ENCODE measurements around the gene POFUT2. TPM values are rescaled to one million over a fixed set of nuclear protein-coding genes. Genes with fewer than 3 reads are reported as not detected.

The POFUT2 gene
- polyA plus RNA-seq, 1 donor from 2014 or later = 25.4 TPM

- no peaks in the 10 kb centered on the region for H3K79me2 ChIP-seq (replicated peaks; ENCODE audit: insufficient read depth, low read length)
- TF ChIP-seq REST (IDR thresholded peaks at IDR 0.05; ENCODE audit: borderline replicate concordance) (no peak), SMC3 (conservative IDR thresholded peaks at IDR 0.05; ENCODE audit: poor library complexity) (no peak), MXI1 (conservative IDR thresholded peaks at IDR 0.05; ENCODE audit: poor library complexity, severe bottlenecking) (no peak), EP300 (conservative IDR thresholded peaks at IDR 0.05; ENCODE audit: poor library complexity, severe bottlenecking) (no peak), EZH2 (IDR thresholded peaks at IDR 0.05; ENCODE audit: borderline replicate concordance, insufficient read depth, low read length, poor library complexity, severe bottlenecking) (no peak), RAD21 (conservative IDR thresholded peaks at IDR 0.05) (no peak), TAF1 (IDR thresholded peaks at IDR 0.05; ENCODE audit: low read depth) (no peak), POLR2AphosphoS5 (IDR thresholded peaks at IDR 0.05) (no peak)
- TF ChIP-seq, protein P1, sequence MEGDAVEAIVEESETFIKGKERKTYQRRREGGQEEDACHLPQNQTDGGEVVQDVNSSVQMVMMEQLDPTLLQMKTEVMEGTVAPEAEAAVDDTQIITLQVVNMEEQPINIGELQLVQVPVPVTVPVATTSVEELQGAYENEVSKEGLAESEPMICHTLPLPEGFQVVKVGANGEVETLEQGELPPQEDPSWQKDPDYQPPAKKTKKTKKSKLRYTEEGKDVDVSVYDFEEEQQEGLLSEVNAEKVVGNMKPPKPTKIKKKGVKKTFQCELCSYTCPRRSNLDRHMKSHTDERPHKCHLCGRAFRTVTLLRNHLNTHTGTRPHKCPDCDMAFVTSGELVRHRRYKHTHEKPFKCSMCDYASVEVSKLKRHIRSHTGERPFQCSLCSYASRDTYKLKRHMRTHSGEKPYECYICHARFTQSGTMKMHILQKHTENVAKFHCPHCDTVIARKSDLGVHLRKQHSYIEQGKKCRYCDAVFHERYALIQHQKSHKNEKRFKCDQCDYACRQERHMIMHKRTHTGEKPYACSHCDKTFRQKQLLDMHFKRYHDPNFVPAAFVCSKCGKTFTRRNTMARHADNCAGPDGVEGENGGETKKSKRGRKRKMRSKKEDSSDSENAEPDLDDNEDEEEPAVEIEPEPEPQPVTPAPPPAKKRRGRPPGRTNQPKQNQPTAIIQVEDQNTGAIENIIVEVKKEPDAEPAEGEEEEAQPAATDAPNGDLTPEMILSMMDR (IDR thresholded peaks at IDR 0.05; ENCODE audit: poor library complexity, severe bottlenecking) = no peak
- no peak overlapping the region for H3K4me3 ChIP-seq (ENCODE audit: low read length)
- no peak overlapping the region for H3K4me2 ChIP-seq (ENCODE audit: low read length)
- no peaks in the 10 kb centered on the region for H3K9me3 ChIP-seq (ENCODE audit: low read length)
- no peak overlapping the region for H2AFZ ChIP-seq (ENCODE audit: low read depth, low read length)
- no peak overlapping the region for H3K9ac ChIP-seq (ENCODE audit: low read length)
- no peaks in the 10 kb centered on the region for H3K9me2 ChIP-seq (ENCODE audit: insufficient read depth, low read length)
- no peaks in the 10 kb centered on the region for H3K36me3 ChIP-seq (ENCODE audit: insufficient read depth, low read length)
- no peaks in the 10 kb centered on the region for H4K20me1 ChIP-seq (ENCODE audit: insufficient read depth)
- no peak overlapping the region for H3K27ac ChIP-seq (ENCODE audit: low read length)
- H3F3A ChIP-seq (ENCODE audit: insufficient read depth, low read length, poor library complexity, severe bottlenecking) = no peaks in the 10 kb centered on the region
- no peaks in the 10 kb centered on the region for H3K27me3 ChIP-seq (ENCODE audit: insufficient read depth, low read depth, low read length)
Measured at GRCh38 chr21:45250914-45251634, 36.6 kb downstream of the POFUT2 start.

GRCh38 chr21:45250272-45250671 lies 37.4 kb downstream of the POFUT2 start:
- Histone ChIP-seq H3K9me3 (ENCODE audit: low read length) (no peaks in the 10 kb centered on the region), H4K20me1 (ENCODE audit: insufficient read depth) (no peaks in the 10 kb centered on the region), H3K27me3 (ENCODE audit: insufficient read depth, low read depth, low read length) (no peaks in the 10 kb centered on the region), H3K4me2 (ENCODE audit: low read length) (no peak overlapping the region), H3K9me2 (ENCODE audit: insufficient read depth, low read length) (no peaks in the 10 kb centered on the region), H3K9ac (ENCODE audit: low read length) (no peak overlapping the region), H3F3A (ENCODE audit: insufficient read depth, low read length, poor library complexity, severe bottlenecking) (no peaks in the 10 kb centered on the region), H3K79me2 (replicated peaks; ENCODE audit: insufficient read depth, low read length) (no peaks in the 10 kb centered on the region), H3K27ac (ENCODE audit: low read length) (no peak overlapping the region), H2AFZ (ENCODE audit: low read depth, low read length) (no peak overlapping the region), H3K4me3 (ENCODE audit: low read length) (no peak overlapping the region), H3K36me3 (ENCODE audit: insufficient read depth, low read length) (no peaks in the 10 kb centered on the region)
- TF ChIP-seq EZH2 (IDR thresholded peaks at IDR 0.05; ENCODE audit: borderline replicate concordance, insufficient read depth, low read length, poor library complexity, severe bottlenecking) (no peak), POLR2AphosphoS5 (IDR thresholded peaks at IDR 0.05) (no peak), MXI1 (conservative IDR thresholded peaks at IDR 0.05; ENCODE audit: poor library complexity, severe bottlenecking) (no peak), EP300 (conservative IDR thresholded peaks at IDR 0.05; ENCODE audit: poor library complexity, severe bottlenecking) (no peak), SMC3 (conservative IDR thresholded peaks at IDR 0.05; ENCODE audit: poor library complexity) (no peak), TAF1 (IDR thresholded peaks at IDR 0.05; ENCODE audit: low read depth) (no peak), RAD21 (conservative IDR thresholded peaks at IDR 0.05) (no peak), REST (IDR thresholded peaks at IDR 0.05; ENCODE audit: borderline replicate concordance) (no peak)
- TF ChIP-seq, protein P1 (IDR thresholded peaks at IDR 0.05; ENCODE audit: poor library complexity, severe bottlenecking) = no peak
